ENCODE measurements around the gene YKT6.
"Not testable (repeated sequence)": the region's sequence is repeated elsewhere in the genome, so short reads cannot be mapped to it uniquely, and the experiment has no call there.

The YKT6 gene

DNA sequence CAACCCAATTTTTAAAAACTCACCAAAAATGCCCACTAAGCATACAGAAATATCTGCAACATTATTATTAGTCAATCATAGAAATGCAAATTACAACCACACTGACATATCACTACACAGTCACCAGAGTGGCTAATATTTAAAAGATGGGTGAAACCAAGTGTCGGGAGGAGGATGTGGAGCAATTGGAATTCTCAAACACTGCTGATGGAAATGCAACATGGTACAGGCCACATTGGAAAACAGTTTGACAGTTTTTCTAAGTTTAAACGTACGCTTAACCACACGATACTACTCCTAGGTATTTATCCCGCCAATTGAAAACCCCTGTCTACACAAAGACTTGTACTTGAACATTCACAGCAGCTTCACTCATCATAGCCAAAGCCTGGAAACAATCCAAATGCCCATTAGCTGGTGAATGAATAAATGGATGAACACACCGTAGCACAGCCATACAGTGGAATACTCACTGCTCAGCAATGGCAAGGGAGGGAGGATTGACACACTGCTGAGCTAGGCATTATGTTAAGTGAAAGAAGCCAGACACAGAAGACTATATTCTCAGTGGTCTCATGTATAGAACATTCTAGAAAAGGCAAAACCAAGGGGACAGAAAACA is 27.9 kb upstream of the YKT6 start:
- no peak for DNase-seq

DNA sequence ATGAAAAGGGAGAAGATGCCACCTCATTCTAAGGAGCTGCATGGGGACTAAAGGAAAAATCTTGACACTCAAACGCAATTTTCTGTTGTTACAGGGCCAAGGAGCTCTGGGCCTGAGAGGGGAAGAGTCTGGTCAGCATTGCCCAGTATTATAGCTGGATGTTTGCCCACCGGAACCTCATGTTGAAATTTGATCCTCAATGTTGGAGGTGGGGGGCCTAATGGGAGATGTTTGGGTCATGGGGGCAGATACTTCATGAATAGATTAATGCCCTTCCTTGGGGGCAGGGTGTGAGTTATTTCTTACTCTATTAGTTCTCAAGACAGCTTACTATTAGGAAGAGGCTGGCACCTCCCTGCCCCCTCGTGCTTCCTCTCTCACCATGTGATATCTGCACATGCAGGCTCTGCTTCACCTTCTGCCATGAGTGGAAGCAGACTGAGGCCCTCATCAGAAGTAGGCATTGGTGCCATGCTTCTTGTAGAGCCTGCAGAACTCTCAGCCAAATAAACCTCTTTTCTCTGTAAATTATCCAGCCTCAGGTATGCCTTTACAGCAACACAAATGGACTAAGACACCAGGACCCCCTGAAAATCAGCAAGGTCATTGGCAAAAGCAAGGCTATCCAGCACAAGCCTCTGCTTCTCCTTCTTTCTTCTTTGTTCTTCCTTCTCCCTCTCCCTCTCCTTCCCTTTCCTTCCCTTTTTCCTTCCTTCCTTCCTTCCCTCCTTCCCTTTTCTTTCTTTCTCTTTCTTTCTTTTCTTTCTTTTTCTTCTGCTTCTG is 26.7 kb upstream of the YKT6 start:
- no peak for DNase-seq

DNA sequence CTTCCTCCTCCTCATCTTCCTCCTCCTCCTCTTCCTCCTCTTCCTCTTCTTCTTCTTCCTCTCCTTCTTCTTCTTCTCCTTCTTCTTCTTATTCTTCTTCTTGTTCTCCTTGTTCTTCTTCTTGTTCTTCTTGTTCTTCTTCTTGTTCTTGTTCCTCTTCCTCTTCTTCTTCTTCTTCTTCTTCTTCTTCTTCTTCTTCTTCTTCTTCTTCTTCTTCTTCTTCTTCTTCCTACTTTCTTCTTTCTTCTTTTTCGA is 26.2 kb upstream of the YKT6 start:
- not testable (repeated sequence) for DNase-seq

DNA sequence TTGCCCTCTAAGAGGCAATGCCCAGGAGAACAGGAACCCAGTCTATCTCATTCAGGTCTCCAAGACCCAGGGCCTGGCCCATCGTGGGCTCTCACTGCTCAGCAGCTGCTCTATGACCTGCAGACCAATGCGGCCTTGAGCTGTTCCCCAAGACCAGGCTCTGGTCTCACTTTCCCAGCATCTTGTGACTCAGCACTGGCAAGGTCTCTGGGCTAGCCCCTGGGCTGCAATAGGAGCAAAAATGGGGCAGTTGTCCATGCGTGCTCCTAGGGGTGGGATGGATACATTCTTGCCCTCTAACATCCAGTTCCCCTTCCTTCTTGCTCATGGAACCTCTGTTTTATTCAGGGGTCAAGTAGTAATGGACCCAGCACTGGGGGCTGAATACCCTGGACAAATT is 25.0 kb upstream of the YKT6 start:
- DNase-seq: no peak

DNA sequence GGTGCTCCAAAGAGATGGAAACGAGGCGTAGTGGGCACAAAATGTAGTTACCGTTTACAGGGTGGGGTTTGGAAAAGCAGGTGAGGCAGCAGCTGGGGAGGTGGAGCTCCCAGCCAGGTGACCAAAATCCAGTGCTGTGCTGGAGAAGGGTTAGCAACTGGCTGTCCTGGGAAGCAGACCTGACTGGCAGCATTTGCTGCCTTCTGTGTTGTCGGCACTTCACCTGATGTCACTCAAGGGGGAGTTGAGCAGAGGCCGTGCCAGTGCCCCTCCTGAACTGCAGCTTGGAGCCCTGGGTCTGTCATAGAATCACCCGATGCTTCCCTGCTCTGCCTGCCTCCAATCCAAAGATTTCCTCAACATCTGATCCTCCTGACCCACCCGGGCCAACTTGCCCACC is 24.3 kb upstream of the YKT6 start:
- DNase-seq: no peak

DNA sequence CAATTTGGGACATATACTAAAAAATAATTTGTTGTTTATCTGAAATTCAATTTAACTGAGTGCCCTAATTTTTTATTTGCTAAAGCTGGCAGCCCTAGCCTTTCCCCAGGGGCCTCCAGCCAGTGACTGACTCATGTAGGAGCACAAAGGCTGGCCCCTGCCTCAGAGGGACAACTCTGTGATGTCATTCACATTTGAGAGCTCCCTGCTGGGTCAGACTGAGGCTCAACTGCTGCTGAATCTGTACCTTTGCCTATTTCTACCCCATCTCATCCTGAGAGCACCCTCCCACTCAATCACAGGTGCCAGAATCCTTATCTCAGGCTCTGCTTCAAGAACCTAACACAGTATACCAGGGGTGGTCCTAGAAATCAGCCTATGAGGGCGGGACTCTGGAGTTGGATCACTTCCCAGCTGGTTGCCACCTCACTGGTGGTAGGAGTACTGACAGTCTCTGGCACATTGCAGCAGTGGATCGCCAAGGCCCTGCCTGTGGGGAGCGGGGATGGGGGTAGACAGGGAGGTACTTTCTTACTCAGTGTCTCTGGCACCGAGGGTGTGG is 23.1 kb upstream of the YKT6 start:
- DNase-seq: no peak

DNA sequence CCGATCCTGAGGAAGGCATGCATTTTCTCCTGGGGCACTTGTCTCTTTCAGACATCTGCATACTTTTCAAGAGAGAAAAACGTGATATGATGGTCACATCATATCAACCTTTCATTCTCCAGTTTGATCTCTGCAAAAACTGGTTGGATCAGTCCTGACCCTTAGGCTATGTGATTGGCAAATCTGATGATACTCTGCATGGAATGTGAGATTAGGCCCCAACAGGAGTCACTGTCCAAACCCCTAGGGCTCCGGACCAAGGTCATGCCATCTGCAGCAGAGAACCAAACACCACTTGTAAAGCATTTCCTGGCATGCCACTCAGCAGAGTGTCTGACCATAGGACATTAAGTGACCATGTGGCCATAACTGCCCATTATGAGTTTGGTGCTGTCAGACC is 20.1 kb upstream of the YKT6 start:
- DNase-seq: no peak

DNA sequence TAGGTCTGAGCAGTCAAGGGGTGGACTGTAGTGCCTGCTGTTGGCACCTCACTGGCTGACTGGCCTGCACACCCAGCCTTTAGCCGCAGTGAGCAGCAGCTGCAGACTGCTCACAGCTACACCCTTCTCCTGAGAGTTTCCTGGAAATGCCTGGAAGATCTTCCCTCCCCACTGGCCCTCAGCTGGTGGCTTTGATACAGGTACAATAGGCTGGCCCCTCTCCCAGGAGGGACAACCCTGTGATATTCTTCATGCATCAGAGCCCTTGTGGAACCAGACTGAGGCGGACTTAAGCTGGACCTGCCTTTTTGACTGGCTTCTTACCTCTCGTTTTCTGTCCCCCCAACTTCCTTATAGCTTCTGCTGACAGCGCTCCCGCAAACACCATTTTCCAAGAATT is 18.0 kb upstream of the YKT6 start:
- DNase-seq: no peak

DNA sequence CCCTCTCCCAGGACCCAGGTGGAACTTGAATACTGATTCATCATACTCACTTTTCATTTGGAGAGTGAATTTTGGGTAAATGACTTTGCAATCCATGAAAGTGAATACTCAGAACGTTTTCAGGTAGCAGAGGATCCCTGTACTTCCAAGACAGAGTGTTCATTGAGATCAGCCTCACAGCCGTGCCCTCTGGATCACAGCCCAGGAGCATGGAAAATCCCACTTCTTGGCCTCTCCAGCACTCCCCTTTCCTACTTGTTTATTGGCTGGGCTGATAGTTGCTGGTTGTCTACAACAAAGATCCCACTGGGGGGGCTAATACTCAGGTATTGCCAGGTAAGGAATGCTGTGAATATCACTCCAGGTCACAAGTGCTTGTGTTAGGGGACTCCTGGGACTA is 17.4 kb upstream of the YKT6 start:
- DNase-seq: no peak

DNA sequence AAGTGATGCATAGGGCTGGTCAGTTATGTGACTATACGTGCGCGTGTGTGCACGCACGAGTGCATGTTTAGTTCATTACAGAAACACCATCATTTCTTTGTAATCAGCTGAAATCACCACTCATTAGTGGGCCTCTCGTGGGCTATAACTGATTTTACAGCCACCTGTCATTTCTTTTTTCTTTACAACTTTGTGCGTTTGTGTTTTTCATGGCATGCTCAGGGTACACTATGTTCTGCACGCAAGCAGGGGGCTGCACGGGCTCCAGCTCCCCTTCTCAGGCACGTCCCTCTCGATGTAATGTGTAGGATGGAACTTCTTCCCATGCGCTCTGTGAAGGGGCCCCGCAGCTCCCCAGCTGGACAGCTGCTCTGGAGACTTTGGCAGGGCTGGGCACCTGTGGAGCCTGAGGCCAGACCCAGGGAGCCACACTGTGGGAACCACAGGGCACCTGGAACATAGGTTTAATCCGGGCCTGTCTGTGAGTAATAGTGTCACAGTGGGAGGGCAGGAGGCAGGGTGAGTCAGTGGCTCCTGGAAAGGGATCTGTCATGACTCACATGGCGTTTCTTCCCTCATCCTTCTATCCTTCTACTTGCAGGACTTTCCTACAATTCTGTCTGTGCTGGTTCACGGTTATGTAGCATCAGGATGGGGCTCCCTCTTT is 16.4 kb upstream of the YKT6 start:
- DNase-seq: no peak

DNA sequence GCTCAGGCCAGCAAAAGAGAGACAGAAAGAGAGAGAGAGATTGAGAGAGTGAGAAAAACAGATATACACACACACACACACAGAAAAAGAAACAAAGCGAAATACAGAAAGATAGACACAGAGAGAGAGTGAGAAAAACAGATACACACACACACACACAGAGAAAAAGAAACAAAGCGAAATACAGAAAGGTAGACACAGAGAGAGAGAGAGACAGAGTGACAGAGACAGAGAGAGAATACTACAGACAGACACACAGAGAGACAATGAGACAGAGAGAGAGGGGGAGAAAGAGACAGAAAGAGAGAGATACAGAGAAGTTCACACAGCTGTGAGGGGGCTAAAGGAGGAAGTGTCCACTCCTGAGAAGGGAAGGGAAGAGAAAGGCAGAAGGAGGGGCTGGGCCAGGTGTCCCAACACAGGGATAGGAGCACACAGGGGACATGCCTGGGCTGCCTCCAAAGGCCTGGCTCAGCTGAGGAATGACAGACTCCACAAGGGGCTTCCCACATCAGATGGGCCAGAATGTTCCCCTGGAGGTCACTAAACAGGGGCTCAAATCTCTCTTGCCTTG is 15.8 kb upstream of the YKT6 start:
- DNase-seq: no peak

DNA sequence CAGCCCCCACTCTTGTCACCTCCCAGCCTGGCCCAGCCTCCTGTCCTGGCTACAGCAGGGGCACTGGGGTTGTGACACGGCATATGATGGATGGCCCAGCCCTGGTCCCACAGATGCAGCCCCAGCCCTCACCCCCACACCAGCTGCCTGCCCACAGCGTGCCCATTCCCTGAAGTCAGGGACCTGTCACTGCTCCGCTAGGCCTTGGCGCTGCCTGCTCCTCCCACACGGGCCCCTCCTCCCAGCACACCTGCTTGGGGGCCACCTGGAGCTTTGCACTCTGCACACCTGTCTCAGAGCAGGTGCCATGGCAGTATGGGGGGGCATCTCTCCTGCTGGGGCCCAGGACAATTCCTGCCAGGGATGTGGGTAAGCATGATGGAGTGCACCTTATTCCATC is 15.0 kb upstream of the YKT6 start:
- no peak for DNase-seq

DNA sequence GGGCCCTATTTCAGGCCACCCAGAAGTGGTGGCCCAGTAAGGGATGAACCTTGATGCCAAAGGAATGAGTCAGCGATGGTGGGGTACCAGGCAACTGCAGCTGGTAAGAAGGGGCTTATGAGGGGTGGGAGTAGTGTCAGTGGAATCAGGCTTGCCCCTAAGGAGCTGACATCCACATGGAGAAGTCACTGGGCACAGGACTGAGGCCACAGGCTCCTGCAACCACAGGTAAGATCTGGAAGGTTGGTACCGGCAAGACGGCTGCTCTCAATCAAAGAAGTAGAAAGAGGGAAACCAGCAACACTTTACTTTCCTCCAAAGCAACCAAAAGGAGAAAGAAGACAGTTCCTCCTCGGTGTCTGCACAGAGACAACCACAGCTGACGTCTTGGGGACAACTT is 14.0 kb upstream of the YKT6 start:
- DNase-seq: no peak

DNA sequence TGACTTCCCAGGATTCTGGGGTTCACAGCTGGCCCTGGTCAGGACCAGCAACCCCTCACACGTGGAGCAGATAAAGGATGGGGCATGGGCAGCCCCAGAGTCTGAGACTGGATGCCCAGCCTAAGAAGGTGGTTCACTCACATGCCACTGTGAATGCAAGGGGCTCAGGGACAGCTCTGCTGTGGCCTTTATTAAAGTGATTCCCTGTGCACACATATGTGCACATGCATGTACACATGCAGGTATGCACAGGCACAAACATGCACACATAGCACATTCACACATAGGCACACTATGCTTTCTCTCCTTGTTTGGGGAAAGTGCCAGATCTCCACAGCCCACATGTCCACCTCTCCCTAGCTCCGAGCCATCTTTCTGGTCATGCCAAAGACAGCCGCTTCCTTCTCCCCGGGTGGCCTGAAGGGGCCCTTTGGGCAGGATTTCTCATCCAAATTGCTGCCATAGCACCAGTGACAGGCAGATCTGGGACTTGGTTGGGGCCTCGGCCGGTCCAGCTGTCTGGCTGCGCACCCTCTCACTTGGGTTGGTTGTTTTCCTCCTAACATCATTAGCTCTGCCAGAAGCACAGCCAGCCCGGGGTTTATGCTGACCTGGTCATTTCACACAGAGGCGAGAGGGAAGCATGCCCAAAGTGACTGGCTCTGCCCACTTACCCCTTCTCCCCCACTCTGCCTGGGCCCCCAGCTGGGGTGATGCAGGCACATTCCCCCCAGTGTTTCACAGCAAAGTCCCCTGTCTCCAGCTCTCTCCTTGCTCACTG is 13.0 kb upstream of the YKT6 start:
- DNase-seq: no peak

DNA sequence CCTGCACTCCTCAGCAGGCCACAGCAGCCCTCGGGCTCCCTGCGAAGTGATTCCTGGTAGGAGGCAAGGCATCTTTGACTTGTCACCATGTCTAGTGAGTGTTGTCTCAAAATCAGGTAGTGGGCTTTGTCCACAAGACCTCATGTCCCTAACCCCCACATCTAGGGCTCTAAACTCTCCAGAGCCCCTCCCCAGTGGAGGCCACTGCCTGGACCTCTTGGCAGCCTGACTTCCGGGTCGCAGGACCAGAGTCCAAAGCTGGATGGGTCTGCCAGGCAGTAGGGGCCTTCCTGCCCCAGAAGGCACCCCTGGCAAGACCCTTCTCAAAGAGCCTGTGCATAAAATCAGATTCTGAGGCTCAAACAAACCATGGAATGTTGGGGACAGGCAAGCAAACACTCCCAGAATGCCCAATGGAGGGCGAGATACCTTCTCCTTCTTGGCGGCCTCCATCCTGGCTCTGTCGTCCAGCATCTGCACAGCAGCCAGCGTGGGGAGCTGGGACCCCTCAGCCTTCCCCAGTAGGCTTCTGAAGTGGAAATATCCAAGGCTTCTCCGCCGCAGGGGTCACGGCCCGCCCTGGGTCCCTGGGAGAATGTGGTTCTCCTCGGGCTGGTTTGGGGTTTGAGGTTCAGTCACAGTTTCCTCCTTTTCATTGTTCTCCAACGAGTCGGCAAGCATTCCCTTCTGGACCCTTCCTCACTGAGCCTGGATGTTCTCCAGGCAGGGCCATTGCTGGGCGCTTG is 12.1 kb upstream of the YKT6 start:
- DNase-seq: no peak

DNA sequence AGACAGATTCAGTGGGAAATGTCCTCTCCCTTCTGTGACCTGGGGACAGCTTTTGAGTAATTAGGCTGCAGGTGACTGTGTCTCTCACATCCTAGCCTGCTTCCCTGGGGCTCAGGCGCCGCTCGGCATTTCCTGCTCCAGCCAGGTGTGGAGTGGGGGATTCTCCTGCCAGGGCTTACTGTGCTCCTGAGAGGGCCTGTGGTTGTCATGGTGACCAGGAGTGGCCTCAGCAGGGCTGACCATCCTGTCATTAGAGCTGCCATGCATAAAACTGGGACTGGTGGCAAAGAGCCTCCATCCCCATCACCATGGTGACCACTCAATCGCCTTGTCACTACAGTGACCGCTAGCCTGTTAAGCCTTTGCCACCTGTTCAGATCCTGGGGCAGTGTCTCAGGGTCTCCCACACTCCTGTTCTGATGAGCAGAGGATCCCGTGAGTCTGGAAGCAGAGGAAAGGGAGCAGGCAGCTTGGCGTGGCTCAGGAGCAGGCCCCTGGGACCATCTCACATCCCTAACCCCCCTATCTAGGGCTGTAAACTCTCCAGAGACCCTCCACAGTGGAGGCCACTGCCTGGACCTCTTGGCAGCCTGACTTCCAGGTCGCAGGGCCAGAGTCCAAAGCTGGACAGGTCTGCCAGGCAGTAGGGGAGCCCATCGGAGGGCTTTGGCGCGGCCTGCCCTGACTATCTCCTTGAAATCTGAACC is 11.3 kb upstream of the YKT6 start, which contains the start of gene GCK:
GCK (minus strand) TSS at position 154 of the 707 bp plus-strand sequence. CDS start 486 bp downstream, outside the sequence.
- no peak for DNase-seq

DNA sequence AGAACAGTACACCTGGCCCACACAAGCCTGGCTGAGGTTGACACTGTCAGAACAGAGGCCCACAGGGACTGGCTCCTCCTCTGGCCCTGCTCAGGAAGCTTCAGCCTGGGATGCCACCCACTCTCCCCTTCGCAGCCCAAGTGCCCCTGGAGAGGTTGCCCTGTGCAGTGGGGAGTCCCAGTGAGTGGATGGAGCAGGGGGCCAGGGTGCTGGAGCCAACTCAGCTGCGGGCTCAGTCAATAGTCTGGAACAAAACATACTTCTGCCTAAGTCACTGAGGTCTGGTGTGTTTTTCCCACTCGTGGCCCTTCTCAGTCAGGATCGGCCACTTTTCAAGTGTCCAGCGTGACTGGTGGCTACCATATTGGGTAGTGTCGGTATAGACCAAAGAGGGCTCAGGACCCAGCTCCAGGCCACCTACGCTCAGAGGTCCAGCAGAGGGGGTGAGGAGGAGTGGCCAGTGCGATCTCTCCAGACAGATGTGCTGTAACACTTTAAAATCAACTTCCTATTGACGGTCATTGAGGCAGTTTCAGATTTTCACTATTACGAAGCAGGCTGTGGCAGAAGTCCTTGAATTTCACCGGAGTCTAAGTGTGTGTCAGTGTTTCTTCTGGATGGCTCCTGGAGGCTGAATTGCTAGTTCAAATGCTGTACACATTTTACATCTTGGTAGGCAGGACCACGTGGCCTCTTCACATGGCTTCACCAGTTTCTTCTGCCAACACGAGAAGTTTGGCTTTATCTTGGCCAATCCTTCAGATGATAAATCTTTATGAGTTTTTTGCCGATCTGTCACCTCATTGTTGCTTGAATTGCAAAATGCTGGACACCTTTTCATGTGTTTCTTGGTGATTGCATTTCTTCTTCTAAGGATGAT is 10.5 kb upstream of the YKT6 start:
- DNase-seq: no peak

DNA sequence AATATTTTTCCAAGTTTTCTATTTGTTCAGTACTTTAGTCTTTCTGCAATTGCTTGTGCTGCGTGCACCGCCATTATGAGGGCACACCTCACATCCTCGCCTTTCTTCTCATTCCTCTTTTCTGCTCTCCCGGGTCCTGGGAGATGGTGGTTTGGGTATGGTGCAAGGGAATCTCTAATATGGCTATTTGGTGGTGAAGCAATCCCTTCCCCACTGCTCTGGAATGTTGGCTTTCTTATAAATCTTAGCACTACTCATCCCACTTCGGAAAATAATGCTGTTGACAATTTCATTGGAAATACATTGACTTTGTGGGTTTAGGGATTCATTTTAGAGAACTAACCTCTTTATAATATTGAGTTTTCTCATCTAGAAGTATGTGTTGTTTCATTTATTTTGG is 9.6 kb upstream of the YKT6 start:
- DNase-seq: no peak

DNA sequence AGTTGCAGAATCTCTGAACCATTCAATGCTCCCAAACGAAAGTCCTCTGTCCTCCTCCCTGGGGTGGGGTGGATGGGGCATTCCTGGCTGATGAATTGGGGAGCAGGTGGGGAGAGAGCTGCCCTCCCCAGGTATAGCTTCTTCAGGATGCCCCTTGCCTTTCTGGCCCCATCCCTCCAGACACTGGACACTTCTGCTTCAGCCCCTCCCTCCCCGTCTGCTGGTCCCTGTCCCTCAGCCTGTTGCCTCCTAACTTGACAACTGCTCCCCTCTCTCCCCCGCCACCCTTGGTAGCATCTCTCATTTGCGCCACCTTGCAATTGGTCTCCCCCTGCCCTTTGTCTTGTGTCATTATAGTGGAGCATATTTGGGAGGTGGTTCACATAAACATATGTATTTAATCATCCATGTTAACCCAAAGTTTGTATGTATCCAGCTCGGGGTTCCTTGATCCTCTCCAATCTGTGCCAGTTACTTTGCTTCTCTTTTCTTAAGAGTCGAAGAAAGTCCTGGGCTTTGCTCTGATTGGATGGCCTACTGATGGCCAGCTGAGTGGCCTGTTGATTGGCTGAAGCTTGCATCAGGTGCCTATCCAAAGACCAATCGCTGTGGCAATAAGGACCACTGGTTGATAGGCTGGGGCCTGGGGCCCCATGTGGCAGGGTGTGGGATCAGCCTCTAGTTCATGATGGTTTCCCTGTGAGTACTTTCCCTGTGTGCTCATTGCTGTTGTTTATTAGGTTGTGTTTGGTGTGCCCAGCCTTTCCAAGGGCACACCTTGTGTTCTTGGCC is 7.6 kb upstream of the YKT6 start:
- DNase-seq: no peak

DNA sequence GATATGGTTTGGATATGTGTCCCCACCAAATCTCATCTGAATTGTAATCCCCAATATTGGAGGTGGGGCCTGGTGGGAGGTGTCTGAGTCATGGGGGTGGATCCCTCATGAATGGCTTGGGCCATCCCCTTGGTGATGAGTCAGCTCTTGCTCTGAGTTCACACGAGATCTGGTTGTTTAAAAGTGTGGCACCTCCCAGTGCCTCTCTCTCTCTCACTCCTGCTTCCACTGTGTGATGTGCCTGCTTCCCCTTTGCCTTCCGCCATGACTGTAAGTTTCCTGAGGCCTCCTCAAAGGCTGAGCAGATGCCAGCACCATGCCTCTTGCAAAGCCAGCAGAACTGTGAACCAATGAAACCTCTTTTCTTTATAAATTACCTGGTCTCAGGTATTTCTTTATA is 6.7 kb upstream of the YKT6 start:
- no peak for DNase-seq

Measured in CD4-positive, alpha-beta T cell treated with Interleukin-6 for 4 hours (primary cell).